ENCODE measurements around the gene MACROD1. TPM values are rescaled to one million over a fixed set of nuclear protein-coding genes. Genes with fewer than 3 reads are reported as not detected.

Gene MACROD1
- total RNA-seq, 1 experiment from 2014 or later = 36.9 TPM

GRCh38 chr11:64118876-64119665, 46.8 kb downstream of the MACROD1 start (continued):
- TF ChIP-seq, protein P1, sequence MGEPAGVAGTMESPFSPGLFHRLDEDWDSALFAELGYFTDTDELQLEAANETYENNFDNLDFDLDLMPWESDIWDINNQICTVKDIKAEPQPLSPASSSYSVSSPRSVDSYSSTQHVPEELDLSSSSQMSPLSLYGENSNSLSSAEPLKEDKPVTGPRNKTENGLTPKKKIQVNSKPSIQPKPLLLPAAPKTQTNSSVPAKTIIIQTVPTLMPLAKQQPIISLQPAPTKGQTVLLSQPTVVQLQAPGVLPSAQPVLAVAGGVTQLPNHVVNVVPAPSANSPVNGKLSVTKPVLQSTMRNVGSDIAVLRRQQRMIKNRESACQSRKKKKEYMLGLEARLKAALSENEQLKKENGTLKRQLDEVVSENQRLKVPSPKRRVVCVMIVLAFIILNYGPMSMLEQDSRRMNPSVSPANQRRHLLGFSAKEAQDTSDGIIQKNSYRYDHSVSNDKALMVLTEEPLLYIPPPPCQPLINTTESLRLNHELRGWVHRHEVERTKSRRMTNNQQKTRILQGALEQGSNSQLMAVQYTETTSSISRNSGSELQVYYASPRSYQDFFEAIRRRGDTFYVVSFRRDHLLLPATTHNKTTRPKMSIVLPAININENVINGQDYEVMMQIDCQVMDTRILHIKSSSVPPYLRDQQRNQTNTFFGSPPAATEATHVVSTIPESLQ (CRISPR knock-in tag; IDR thresholded peaks at IDR 0.05) = no peak
- TF ChIP-seq, protein P2, sequence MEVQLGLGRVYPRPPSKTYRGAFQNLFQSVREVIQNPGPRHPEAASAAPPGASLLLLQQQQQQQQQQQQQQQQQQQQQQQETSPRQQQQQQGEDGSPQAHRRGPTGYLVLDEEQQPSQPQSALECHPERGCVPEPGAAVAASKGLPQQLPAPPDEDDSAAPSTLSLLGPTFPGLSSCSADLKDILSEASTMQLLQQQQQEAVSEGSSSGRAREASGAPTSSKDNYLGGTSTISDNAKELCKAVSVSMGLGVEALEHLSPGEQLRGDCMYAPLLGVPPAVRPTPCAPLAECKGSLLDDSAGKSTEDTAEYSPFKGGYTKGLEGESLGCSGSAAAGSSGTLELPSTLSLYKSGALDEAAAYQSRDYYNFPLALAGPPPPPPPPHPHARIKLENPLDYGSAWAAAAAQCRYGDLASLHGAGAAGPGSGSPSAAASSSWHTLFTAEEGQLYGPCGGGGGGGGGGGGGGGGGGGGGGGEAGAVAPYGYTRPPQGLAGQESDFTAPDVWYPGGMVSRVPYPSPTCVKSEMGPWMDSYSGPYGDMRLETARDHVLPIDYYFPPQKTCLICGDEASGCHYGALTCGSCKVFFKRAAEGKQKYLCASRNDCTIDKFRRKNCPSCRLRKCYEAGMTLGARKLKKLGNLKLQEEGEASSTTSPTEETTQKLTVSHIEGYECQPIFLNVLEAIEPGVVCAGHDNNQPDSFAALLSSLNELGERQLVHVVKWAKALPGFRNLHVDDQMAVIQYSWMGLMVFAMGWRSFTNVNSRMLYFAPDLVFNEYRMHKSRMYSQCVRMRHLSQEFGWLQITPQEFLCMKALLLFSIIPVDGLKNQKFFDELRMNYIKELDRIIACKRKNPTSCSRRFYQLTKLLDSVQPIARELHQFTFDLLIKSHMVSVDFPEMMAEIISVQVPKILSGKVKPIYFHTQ (CRISPR knock-in tag; IDR thresholded peaks at IDR 0.05) = no peak
- TF ChIP-seq, protein P3, sequence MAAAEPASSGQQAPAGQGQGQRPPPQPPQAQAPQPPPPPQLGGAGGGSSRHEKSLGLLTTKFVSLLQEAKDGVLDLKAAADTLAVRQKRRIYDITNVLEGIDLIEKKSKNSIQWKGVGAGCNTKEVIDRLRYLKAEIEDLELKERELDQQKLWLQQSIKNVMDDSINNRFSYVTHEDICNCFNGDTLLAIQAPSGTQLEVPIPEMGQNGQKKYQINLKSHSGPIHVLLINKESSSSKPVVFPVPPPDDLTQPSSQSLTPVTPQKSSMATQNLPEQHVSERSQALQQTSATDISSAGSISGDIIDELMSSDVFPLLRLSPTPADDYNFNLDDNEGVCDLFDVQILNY (CRISPR knock-in tag; IDR thresholded peaks at IDR 0.05) = no peak
- TF ChIP-seq TCF7 (CRISPR knock-in tag; IDR thresholded peaks at IDR 0.05; ENCODE audit: low read depth) = no peak

GRCh38 chr11:64117763-64118459, 48.0 kb downstream of the MACROD1 start:
- peaks cover 31% of the 10 kb centered on the region for H3K4me1 Mint-ChIP-seq

GRCh38 chr11:64115531-64116522, 50.1 kb downstream of the MACROD1 start:
- Mint-ChIP-seq H3K27ac (no peak overlapping the region), H3K27me3 (ENCODE audit: low read depth) (peaks cover 41% of the 10 kb centered on the region), H3K36me3 (peaks cover 5% of the 10 kb centered on the region; the same call in 1 of the 2 replicates), H3K4me3 (no peak overlapping the region), H3K9me3 (no peaks in the 10 kb centered on the region), H3K4me1 (peaks cover 11% of the 10 kb centered on the region)
- TF ChIP-seq GTF2I (CRISPR knock-in tag; conservative IDR thresholded peaks at IDR 0.05) = no peak
- no peak for TF ChIP-seq IRF1 (CRISPR knock-in tag; IDR thresholded peaks at IDR 0.05)
- no peak for TF ChIP-seq GRHL2 (CRISPR knock-in tag; IDR thresholded peaks at IDR 0.05; ENCODE audit: insufficient replicate concordance, severe bottlenecking)
- TF ChIP-seq ZNF532 (CRISPR knock-in tag; IDR thresholded peaks at IDR 0.05; ENCODE audit: borderline replicate concordance) = no peak
- no peak for TF ChIP-seq NFATC4 (CRISPR knock-in tag; IDR thresholded peaks at IDR 0.05)
- TF ChIP-seq ELF4 (CRISPR knock-in tag; IDR thresholded peaks at IDR 0.05; ENCODE audit: low read depth) = no peak
- TF ChIP-seq, protein P4, sequence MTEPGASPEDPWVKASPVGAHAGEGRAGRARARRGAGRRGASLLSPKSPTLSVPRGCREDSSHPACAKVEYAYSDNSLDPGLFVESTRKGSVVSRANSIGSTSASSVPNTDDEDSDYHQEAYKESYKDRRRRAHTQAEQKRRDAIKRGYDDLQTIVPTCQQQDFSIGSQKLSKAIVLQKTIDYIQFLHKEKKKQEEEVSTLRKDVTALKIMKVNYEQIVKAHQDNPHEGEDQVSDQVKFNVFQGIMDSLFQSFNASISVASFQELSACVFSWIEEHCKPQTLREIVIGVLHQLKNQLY (CRISPR knock-in tag; IDR thresholded peaks at IDR 0.05) = no peak
- CTCF ChIA-PET = interaction anchor here (0.8 to 1.8 kb wide), 6 partner anchors 12 to 75 kb away, joined by 3 to 5 read pairs (median 4); no protein-coding TSS in a partner anchor
- ATAC-seq = no peak
- DNase-seq (ENCODE audit: low spot score) = no peak
- POLR2A ChIA-PET = no interaction called here

More at GRCh38 chr11:64117763-64118459, 48.0 kb downstream of the MACROD1 start:
- Mint-ChIP-seq H3K36me3 (peaks cover 5% of the 10 kb centered on the region; the same call in 1 of the 2 replicates), H3K27ac (no peak overlapping the region), H3K9me3 (no peaks in the 10 kb centered on the region), H3K27me3 (ENCODE audit: low read depth) (peaks cover 42% of the 10 kb centered on the region), H3K4me3 (no peak overlapping the region)
- ChIA-PET POLR2A (interaction anchor here (0.6 kb wide), 1 partner anchor 643 kb away, joined by 5 read pairs; no protein-coding TSS in a partner anchor), CTCF (interaction anchor here (1.2 to 1.8 kb wide), 5 partner anchors 17 to 117 kb away, joined by 4 to 7 read pairs (median 4); no protein-coding TSS in a partner anchor)
- no peak for TF ChIP-seq NR3C1 (CRISPR knock-in tag; conservative IDR thresholded peaks at IDR 0.05; ENCODE audit: low read depth)
- no peak for TF ChIP-seq SMAD4 (CRISPR knock-in tag; IDR thresholded peaks at IDR 0.05)
- ATAC-seq (no peak), DNase-seq (ENCODE audit: low spot score) (no peak)

Measured in WTC11 (cell line).